Choroid plexus epithelial cell (primary cell): ENCODE measurements around the gene SRSF10.
"Not testable (repeated sequence)": the region's sequence is repeated elsewhere in the genome, so short reads cannot be mapped to it uniquely, and the experiment has no call there.

Experiments
- DNase-seq: peaks from one replicate; pipeline ENCODE4 v3.0.0-alpha.2; 2010; ENCODE audit warnings: low read depth
- H3K4me3 ChIP-seq: 2 replicates; pipeline ENCODE4 v1.5.1; 2011; ENCODE audit warnings: low read depth, mild to moderate bottlenecking, control low read depth, low read length, moderate library complexity
- CTCF ChIP-seq: conservative IDR thresholded peaks from 2 replicates; pipeline ENCODE4 v1.5.1; 2011; ENCODE audit warnings: low read depth, mild to moderate bottlenecking, control low read depth, inconsistent platforms, low read length, moderate library complexity

Gene SRSF10

GRCh38 chr1:23963617-23964234 is 16.4 kb downstream of the SRSF10 start:
- TF ChIP-seq CTCF, result no peak
- no peak overlapping the region for H3K4me3 ChIP-seq
- DNase-seq, result no peak

GRCh38 chr1:23960291-23961020 is 19.7 kb downstream of the SRSF10 start:
- DNase-seq, result peak; percentile 51
- peak overlapping the region; percentile 71 for H3K4me3 ChIP-seq
- TF ChIP-seq CTCF, result no peak

- H3K4me3 ChIP-seq, result peak within 1 kb of the TSS; percentile 71
- DNase-seq, result peak; percentile 98
- TF ChIP-seq CTCF, result no peak
Observed at GRCh38 chr1:23959461-23960290, 20.5 kb downstream of the SRSF10 start, which contains the start of gene PNRC2. Gene PNRC2, plus strand, starts transcription at chr1:23959828. Its CDS starts 1,630 bp downstream, at chr1:23961458.

DNA sequence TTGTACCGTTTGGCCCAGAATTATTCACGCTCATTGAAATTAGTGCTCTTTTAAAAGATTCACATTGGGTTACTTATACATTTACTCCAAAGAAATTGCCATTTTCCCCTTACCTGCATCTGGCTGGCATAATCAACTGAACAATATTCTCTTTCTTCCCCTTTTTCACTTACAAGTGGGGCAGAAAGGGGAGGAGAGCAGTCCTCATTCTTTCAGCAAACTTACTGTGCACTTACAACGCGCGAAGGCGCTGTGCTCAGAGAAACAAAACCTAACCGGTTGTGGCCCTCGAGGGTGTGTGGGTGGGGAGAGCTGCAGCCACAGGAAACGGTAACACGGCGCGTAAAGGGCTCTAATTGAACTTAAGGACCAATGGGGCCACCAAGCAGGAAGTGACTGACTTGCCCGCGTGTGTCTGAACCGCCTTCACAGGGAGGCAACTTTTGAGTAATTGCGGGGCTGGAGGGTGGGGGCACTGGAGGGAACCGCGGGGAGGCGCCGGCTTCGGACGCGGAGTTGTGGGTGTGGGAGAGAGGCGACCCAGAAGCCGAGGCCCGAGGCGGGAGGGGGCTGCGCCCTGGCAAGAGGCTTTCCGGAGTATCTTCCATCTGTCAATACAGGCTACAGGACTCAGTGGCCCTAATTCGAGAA is 21.2 kb downstream of the SRSF10 start:
- peak overlapping the region; percentile 71 for H3K4me3 ChIP-seq
- peak; percentile 94 for DNase-seq
- TF ChIP-seq CTCF, result peak; percentile 74

- H3K4me3 ChIP-seq, result peak overlapping the region; percentile 71
- not testable (repeated sequence) for DNase-seq
Observed at GRCh38 chr1:23958040-23958809, 21.9 kb downstream of the SRSF10 start.

- no peak overlapping the region for H3K4me3 ChIP-seq
- TF ChIP-seq CTCF, result no peak
- DNase-seq, result no peak
Observed at GRCh38 chr1:23957096-23957495, 23.0 kb downstream of the SRSF10 start.
